AG09319 (cell line): ENCODE measurements around the gene POMT1.
A peak's percentile ranks its signal among the peaks of the same experiment; 100 is the strongest.

Source experiments
- DNase-seq: peaks from one replicate; pipeline ENCODE4 v3.0.0-alpha.2; 2010; ENCODE audit warnings: low read depth; ENCODE audit errors: extremely low read depth
- CTCF ChIP-seq: IDR thresholded peaks from 2 replicates; pipeline ENCODE4 v1.5.1; 2011; ENCODE audit warnings: low read depth, mild to moderate bottlenecking, inconsistent platforms, low read length, moderate library complexity

POMT1 gene

GRCh38 chr9:131473891-131474290 lies 28.8 kb upstream of the POMT1 start:
- no peak for DNase-seq
- TF ChIP-seq CTCF: no peak

DNA sequence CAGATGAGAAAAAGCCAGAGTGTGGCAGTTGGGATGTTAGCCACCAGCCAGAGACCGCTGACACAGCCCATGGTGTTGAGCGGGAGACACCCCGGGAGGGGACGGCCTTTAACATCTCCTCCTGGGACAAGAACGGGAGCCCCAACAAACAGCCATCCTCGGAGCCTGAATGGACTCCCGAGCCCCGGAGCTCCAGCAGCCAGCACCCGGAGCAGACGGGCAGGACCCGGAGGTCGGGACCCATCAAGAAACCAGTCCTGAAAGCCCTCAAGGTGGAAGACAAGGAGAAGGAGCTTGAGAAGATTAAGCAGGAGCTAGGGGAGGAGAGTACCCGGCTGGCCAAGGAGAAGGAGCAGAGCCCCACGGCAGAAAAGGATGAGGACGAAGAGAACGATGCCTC lies 28.0 kb upstream of the POMT1 start:
- no peak for TF ChIP-seq CTCF
- DNase-seq: no peak

- DNase-seq: no peak
- no peak for TF ChIP-seq CTCF
These were observed 27.4 kb upstream of the POMT1 start for GRCh38 chr9:131475111-131475955.

- no peak for DNase-seq
- TF ChIP-seq CTCF: peak; percentile 38
These were observed 26.6 kb upstream of the POMT1 start for GRCh38 chr9:131475956-131476776.

GRCh38 chr9:131476777-131477345 lies 25.9 kb upstream of the POMT1 start:
- no peak for DNase-seq
- TF ChIP-seq CTCF: no peak

- DNase-seq: no peak
- no peak for TF ChIP-seq CTCF
These were observed 25.4 kb upstream of the POMT1 start for GRCh38 chr9:131477367-131477766.

- no peak for DNase-seq
- TF ChIP-seq CTCF: no peak
These were observed 24.8 kb upstream of the POMT1 start for GRCh38 chr9:131477816-131478419.
